GM13976 (cell line): Measurements from ENCODE around the gene MGAT2.
"Not testable (repeated sequence)": the region's sequence is repeated elsewhere in the genome, so short reads cannot be mapped to it uniquely, and the experiment has no call there.

Experiments used
- DNase-seq: peaks from one replicate; pipeline ENCODE4 v3.0.0; 2012; ENCODE audit warnings: low spot score
- CTCF ChIP-seq: IDR thresholded peaks from 2 replicates; pipeline ENCODE4 v1.5.1; 2012; ENCODE audit warnings: borderline replicate concordance, mild to moderate bottlenecking; ENCODE audit not compliant: insufficient read depth; ENCODE audit errors: extremely low read depth, missing control alignments, control extremely low read depth
- in situ Hi-C: fragments of 300-500 bp; cut with MboI; formaldehyde crosslinking; loops from one replicate; pipeline ENCODE4 v1.12.0; 2022; ENCODE audit warnings: low sequenced_read_pairs, mixed read lengths, inconsistent platforms; ENCODE audit not compliant: unreplicated experiment

MGAT2 gene

GRCh38 chr14:49582113-49582977 is 38.3 kb upstream of the MGAT2 start:
- DNase-seq: no peak
- TF ChIP-seq CTCF: no peak
- in situ Hi-C loops: no loop called here

DNA sequence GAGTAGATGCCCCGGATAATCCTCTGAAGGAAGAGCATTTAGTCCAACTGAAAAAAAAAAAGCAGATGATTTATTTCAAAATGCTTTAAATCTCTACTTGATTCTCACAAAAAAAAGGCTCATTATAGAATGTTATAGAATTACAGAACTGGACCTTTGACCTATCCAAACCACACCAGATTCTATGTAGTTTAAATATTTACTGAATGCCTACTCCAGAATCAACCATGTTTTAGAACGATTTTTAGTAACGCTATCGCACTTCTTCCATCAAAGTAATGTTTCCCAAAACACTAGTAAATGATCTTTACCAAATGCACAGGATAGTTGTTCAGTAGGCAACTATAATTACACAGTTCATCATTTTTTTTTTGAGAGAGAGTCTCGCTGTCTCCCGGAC is 37.0 kb upstream of the MGAT2 start:
- no peak for TF ChIP-seq CTCF
- no peak for DNase-seq
- in situ Hi-C loops: no loop called here

- no peak for DNase-seq
- in situ Hi-C loops: no loop called here
- TF ChIP-seq CTCF: no peak
Observed at GRCh38 chr14:49584058-49584457, 36.5 kb upstream of the MGAT2 start.

- in situ Hi-C loops, DNase-seq: not testable (repeated sequence)
Observed at GRCh38 chr14:49584981-49585640, 35.5 kb upstream of the MGAT2 start.

- DNase-seq: peak; percentile 93
- in situ Hi-C loops: no loop called here
- no peak for TF ChIP-seq CTCF
Observed at GRCh38 chr14:49585803-49586672, 34.6 kb upstream of the MGAT2 start, which contains the start of gene RPS29. TSS of gene RPS29 (minus strand) at chr14:49586380. CDS start at chr14:49586346, 34 bp downstream.

DNA sequence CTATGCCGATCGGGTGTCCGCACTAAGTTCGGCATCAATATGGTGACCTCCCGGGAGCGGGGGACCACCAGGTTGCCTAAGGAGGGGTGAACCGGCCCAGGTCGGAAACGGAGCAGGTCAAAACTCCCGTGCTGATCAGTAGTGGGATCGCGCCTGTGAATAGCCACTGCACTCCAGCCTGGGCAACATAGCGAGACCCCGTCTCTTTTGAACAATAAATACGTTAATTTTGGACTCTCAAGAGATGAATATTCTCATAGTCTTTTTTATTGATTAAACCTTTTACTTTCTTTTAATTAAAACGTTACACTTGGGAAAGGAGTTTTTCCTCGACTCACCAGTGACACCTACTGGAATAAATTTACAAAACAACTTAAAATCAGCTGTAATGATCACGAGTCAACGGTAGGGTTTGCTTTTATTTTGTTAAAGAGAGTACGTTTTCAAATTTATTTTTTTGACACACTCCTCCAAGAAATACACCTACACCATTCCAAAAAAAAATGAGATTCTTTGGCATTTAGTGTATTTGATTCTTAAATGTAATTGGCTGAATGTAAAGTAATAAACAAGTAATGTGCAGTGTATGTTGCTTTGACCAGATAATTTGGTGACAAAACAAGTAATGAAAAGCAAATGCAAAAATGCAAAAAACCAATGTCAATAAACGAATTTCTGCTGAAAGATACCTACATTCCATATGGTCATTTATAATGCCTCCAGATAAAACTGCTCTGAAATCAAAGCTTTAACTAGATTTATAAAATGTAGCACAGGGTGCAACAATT is 33.7 kb upstream of the MGAT2 start:
- in situ Hi-C loops: no loop called here
- peak; percentile 72 for TF ChIP-seq CTCF
- DNase-seq: peak; percentile 61
